ENCODE data around the gene ZNF750.
"Not testable (repeated sequence)": the region's sequence is repeated elsewhere in the genome, so short reads cannot be mapped to it uniquely, and the experiment has no call there.

The ZNF750 gene

DNA sequence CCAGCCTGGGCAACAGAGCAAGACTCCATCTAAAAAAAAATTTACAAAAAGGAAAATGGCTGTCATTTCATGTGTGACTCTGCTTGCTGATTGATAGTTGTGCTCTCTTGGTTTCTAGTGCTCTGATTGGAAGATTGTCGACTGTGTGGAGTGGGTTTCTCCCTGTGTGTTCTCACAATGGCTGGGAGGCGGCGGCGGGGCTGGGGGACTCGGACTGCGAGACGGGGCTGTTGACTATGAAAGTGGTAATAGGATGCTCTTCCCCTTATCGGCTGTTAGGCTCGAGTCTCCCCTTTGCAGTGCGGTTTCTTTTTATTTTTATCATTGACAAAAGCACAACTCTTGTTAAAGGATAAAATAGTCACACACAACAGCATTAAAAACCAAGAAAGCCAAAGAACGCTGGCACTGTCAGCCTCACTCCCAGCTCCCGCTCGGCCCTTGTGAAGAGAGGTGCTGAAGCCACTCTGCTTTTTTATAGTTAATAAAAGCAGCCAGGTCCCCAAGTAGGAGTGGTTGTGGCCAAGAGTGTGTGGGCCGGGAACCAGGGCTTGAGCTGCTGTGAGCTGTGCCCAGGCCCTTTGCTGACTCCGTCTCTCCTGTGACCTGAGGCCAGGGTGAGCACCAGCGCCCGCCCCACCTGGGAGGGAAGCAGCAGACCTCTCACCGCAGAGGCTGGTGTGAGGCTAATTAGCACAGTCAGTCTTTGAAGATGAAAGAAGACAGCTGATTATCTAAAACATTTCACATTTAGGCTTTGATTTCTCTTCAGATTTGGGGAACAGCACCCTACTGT is 51.4 kb downstream of the ZNF750 start:
- no peak overlapping the region for H3K27ac ChIP-seq (replicated peaks)

DNA sequence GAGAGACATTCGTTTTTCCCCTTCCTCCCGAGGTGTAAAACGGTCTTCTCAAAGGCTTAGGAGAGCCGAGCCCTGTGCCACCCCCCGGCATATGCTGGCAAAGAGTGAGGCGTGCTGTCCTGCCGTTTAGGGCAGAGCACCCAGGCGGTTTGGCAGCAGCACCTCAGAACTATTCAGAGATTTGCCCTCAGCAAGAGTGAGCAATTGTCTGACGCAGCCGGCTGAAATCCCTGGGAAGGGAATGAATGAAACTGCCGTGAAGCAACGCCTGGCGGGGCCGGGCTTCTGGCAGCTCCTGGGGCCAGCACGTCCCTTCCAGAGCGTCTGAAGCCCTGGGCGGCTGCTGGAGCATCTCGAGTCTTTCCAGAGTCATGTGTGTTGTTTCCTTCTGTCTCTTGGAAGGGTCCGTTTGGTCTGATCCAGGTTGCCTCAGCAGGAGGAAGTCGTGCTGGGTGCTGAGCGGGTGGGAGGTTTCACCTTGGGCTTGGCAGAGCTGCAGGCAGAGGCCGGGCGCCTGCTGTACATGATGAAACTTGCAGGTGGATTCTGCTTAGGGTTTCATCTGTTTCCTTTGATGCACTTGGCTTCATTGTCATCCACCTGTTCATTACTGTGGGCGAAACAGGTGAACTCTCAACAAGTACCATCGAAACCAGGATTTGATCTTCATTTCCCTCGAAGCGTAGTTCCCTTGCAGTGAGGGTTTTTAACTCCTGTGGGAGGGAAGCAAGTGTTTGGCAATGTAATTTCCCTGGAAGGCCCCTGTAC is 52.6 kb downstream of the ZNF750 start:
- no peaks in the 10 kb centered on the region for H3K27me3 ChIP-seq (ENCODE audit: insufficient read depth, poor library complexity, severe bottlenecking)
- no peak overlapping the region for H3K27ac ChIP-seq (replicated peaks)
- TF ChIP-seq GABPA (IDR thresholded peaks at IDR 0.05; ENCODE audit: low read depth) (no peak), SPI1 (IDR thresholded peaks at IDR 0.05; ENCODE audit: borderline replicate concordance, low read depth) (no peak), POLR2AphosphoS5 (IDR thresholded peaks at IDR 0.05; ENCODE audit: low read depth) (no peak), CTCF (IDR thresholded peaks at IDR 0.05; ENCODE audit: insufficient read depth, low read length) (no peak)
- TF ChIP-seq, protein P1, sequence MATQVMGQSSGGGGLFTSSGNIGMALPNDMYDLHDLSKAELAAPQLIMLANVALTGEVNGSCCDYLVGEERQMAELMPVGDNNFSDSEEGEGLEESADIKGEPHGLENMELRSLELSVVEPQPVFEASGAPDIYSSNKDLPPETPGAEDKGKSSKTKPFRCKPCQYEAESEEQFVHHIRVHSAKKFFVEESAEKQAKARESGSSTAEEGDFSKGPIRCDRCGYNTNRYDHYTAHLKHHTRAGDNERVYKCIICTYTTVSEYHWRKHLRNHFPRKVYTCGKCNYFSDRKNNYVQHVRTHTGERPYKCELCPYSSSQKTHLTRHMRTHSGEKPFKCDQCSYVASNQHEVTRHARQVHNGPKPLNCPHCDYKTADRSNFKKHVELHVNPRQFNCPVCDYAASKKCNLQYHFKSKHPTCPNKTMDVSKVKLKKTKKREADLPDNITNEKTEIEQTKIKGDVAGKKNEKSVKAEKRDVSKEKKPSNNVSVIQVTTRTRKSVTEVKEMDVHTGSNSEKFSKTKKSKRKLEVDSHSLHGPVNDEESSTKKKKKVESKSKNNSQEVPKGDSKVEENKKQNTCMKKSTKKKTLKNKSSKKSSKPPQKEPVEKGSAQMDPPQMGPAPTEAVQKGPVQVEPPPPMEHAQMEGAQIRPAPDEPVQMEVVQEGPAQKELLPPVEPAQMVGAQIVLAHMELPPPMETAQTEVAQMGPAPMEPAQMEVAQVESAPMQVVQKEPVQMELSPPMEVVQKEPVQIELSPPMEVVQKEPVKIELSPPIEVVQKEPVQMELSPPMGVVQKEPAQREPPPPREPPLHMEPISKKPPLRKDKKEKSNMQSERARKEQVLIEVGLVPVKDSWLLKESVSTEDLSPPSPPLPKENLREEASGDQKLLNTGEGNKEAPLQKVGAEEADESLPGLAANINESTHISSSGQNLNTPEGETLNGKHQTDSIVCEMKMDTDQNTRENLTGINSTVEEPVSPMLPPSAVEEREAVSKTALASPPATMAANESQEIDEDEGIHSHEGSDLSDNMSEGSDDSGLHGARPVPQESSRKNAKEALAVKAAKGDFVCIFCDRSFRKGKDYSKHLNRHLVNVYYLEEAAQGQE (IDR thresholded peaks at IDR 0.05; ENCODE audit: insufficient replicate concordance, low read depth), result no peak
- no peak for DNase-seq (ENCODE audit: low read depth in 1 of 2, low spot score in 1 of 2)
- no peak overlapping the region for H3K4me3 ChIP-seq (replicated peaks; ENCODE audit: insufficient read depth, low read length)

More for the DNA sequence above, 51.4 kb downstream of the ZNF750 start:
- TF ChIP-seq SPI1 (IDR thresholded peaks at IDR 0.05; ENCODE audit: borderline replicate concordance, low read depth) (no peak), CTCF (IDR thresholded peaks at IDR 0.05; ENCODE audit: insufficient read depth, low read length) (no peak), GABPA (IDR thresholded peaks at IDR 0.05; ENCODE audit: low read depth) (no peak), POLR2AphosphoS5 (IDR thresholded peaks at IDR 0.05; ENCODE audit: low read depth) (no peak)
- TF ChIP-seq, protein P1 (IDR thresholded peaks at IDR 0.05; ENCODE audit: insufficient replicate concordance, low read depth), result no peak
- Histone ChIP-seq H3K4me3 (replicated peaks; ENCODE audit: insufficient read depth, low read length) (no peak overlapping the region), H3K27me3 (ENCODE audit: insufficient read depth, poor library complexity, severe bottlenecking) (no peaks in the 10 kb centered on the region)
- DNase-seq (ENCODE audit: low read depth in 1 of 2, low spot score in 1 of 2), result no peak

DNA sequence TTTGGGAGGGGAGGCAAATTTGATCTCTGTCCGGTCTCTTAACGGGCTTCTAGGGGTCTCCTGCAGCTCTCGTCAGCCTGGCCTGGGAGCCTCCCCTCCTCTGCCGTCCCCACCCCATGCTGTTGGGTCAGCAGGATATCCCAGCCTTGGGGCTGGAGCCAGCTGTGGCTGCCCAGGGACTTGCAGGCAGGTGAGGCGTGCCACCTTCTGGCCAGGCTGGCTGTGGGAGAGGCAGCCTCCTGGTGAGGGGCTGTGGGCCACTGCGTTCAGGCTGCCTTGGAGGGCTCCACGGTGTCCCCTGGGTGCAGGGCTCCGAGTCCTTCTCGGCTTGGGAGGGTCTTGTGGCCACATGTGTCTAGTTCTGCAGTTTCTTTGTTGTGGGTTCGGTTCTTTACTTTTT is 53.4 kb downstream of the ZNF750 start:
- TF ChIP-seq, protein P1 (IDR thresholded peaks at IDR 0.05; ENCODE audit: insufficient replicate concordance, low read depth), result no peak
- TF ChIP-seq GABPA (IDR thresholded peaks at IDR 0.05; ENCODE audit: low read depth) (no peak), SPI1 (IDR thresholded peaks at IDR 0.05; ENCODE audit: borderline replicate concordance, low read depth) (no peak), CTCF (IDR thresholded peaks at IDR 0.05; ENCODE audit: insufficient read depth, low read length) (no peak), POLR2AphosphoS5 (IDR thresholded peaks at IDR 0.05; ENCODE audit: low read depth) (no peak)
- H3K4me3 ChIP-seq (replicated peaks; ENCODE audit: insufficient read depth, low read length), result no peak overlapping the region
- H3K27me3 ChIP-seq (ENCODE audit: insufficient read depth, poor library complexity, severe bottlenecking), result no peaks in the 10 kb centered on the region
- H3K27ac ChIP-seq (replicated peaks), result no peak overlapping the region
- no peak for DNase-seq (ENCODE audit: low read depth in 1 of 2, low spot score in 1 of 2)

- not testable (repeated sequence) for DNase-seq (ENCODE audit: low read depth in 1 of 2, low spot score in 1 of 2); H3K27ac ChIP-seq (replicated peaks); H3K27me3 ChIP-seq (ENCODE audit: insufficient read depth, poor library complexity, severe bottlenecking); H3K4me3 ChIP-seq (replicated peaks; ENCODE audit: insufficient read depth, low read length)
Measured at GRCh38 chr17:82785581-82785980, 54.2 kb downstream of the ZNF750 start.

Measured in HL-60 (cell line).